Spleen (tissue), 11 donors: ENCODE results near the gene CDHR2. TPM values are rescaled to one million over a fixed set of nuclear protein-coding genes. Genes with fewer than 3 reads are reported as not detected.

ENCODE experiments used
- DNase-seq: peaks from one replicate; pipeline ENCODE4 v3.0.0-alpha.2; 2020
- H3K27ac ChIP-seq, 8 donors: fragments of 200-600 bp; sonication (generic) in 7 of 8; 1 replicate in 4 of 8; 2 replicates in 4 of 8; pipeline versions ENCODE4 v1.5.0 to v1.8.0; 2016 to 2021; ENCODE audit warnings: inconsistent platforms in 4 of 8, mild to moderate bottlenecking in 4 of 8, moderate library complexity in 1 of 8
- H3K27me3 ChIP-seq, 7 donors: fragments of 200-600 bp; sonication (generic) in 6 of 7; replicated peaks in 1 of 7; 1 replicate in 4 of 7; 2 replicates in 3 of 7; pipeline versions ENCODE4 v1.5.0 to v1.8.0; 2016 to 2021; ENCODE audit warnings: inconsistent platforms in 3 of 7, mild to moderate bottlenecking in 1 of 7
- H3K36me3 ChIP-seq, 6 donors: fragments of 200-600 bp; sonication (generic) in 5 of 6; 1 replicate in 4 of 6; 2 replicates in 2 of 6; pipeline versions ENCODE4 v1.5.0 to v1.8.0; 2016 to 2021; ENCODE audit warnings: inconsistent platforms in 2 of 6
- H3K4me1 ChIP-seq, 6 donors: fragments of 200-600 bp; sonication (generic) in 5 of 6; 1 replicate in 3 of 6; 2 replicates in 3 of 6; pipeline versions ENCODE4 v1.5.0 to v1.8.0; 2016 to 2021; ENCODE audit warnings: inconsistent platforms in 3 of 6
- H3K4me3 ChIP-seq, 8 donors: fragments of 200-600 bp; sonication (generic) in 7 of 8; 1 replicate in 4 of 8; 2 replicates in 4 of 8; pipeline versions ENCODE4 v1.5.0 to v1.8.0; 2016 to 2021; ENCODE audit warnings: inconsistent platforms in 4 of 8, mild to moderate bottlenecking in 4 of 8, moderate library complexity in 2 of 8
- H3K9me3 ChIP-seq, 8 donors: fragments of 200-600 bp; sonication (generic) in 7 of 8; 1 replicate in 4 of 8; 2 replicates in 4 of 8; pipeline versions ENCODE4 v1.5.0 to v1.8.0; 2016 to 2021; ENCODE audit warnings: inconsistent platforms in 4 of 8
- CTCF ChIP-seq, 11 experiments: fragments of 200-600 bp in 7 of 11; fragments of 450-650 bp in 4 of 11; sonication (generic) in 4 of 11; IDR thresholded peaks in 8 of 11; conservative IDR thresholded peaks in 3 of 11; 1 replicate in 7 of 11; 2 replicates in 4 of 11; pipeline versions ENCODE4 v1.4.0 to v1.8.0; 2016 to 2021; ENCODE audit warnings: antibody characterized with exemption in 11 of 11, inconsistent platforms in 4 of 11, mild to moderate bottlenecking in 1 of 11
- POLR2A ChIP-seq, 3 donors: fragments of 450-650 bp; IDR thresholded peaks; one replicate each; pipeline ENCODE4 v1.5.1; 2017; ENCODE audit warnings: antibody characterized with exemption in 3 of 3, mild to moderate bottlenecking in 1 of 3
- POLR2AphosphoS5 ChIP-seq, 3 donors: sonication (generic); formaldehyde crosslinking; IDR thresholded peaks; one replicate each; pipeline ENCODE4 v1.5.1; 2017; ENCODE audit warnings: antibody characterized with exemption in 3 of 3
- WGBS, 5 donors: extraction: QIAGEN DNeasy Blood & Tissue Kit in 3 of 5; methylation state at CpG; one replicate each; pipeline versions ENCODE4 v1.1.5 to v1.1.7; 2013 to 2018; 5-methylcytosine and 5-hydroxymethylcytosine counted together
- intact Hi-C: fragments of 100-400 bp; cut with DNase I; formaldehyde crosslinking; loops from one replicate; pipeline ENCODE4 v1.15.0; 2023; ENCODE audit warnings: low total_unique reads
- polyA plus RNA-seq, 3 donors: library from polyadenylated mRNA; stranded (reverse); fragments of 200-250 nt; gene quantifications; one replicate each; pipeline ENCODE4 v1.2.1, GENCODE V29; 2013
- total RNA-seq, 7 donors: library from RNA; depleted of rRNA in 3 of 7; stranded (reverse); fragments of >200 nt in 3 of 7; fragmentation: NEBNext Ultra II Directional in 4 of 7; extraction: Animal tissue kit (Norgen Biotek cat#: 25700) in 4 of 7; gene quantifications; one replicate each; pipeline versions ENCODE4 v1.1.0 to v1.2.1, GENCODE V29; 2016 to 2021
- donor health status: healthy with polysubstance abuse.
- donor health status: DM: no; HTN: no; CAD: no; lungs with moderate emphysema.
- donor health status: DM: no; HTN: no; CAD: no.
- donor health status: Bipolar disorder and iron deficiency.
- donor health status: healthy.
- donor health status: DM: no; HTN: no; CAD: no.
- donor health status: DM: yes; HTN: yes; CAD: no.

The CDHR2 gene
- total and polyA plus RNA-seq, 10 donors = 0.02 to 1.4 (median 0.33) TPM; not detected in 2

- DNase-seq = no peak
- TF ChIP-seq CTCF (IDR thresholded peaks at IDR 0.05 in 8 of 11, conservative IDR thresholded peaks at IDR 0.05 in 3 of 11) = no peak
- Histone ChIP-seq H3K4me1 (peaks cover 5 to 15% (median 11%) of the 10 kb centered on the region in 6 donors), H3K9me3 (no peaks in the 10 kb centered on the region), H3K27me3 (peaks cover 0 to 9% (median 0%) of the 10 kb centered on the region in 7 donors), H3K27ac (no peak overlapping the region), H3K4me3 (no peak overlapping the region), H3K36me3 (no peaks in the 10 kb centered on the region)
- WGBS, 5 donors = 62 to 82% (median 67%) methylated on average over 10 to 15 of the region's 15 CpGs
- intact Hi-C loops = no loop called here
Observed at GRCh38 chr5:176642675-176643490, 93.7 kb downstream of the CDHR2 start.

- TF ChIP-seq POLR2AphosphoS5 (IDR thresholded peaks at IDR 0.05) = no peak
- no peak for TF ChIP-seq POLR2A (IDR thresholded peaks at IDR 0.05)
- no peak for TF ChIP-seq CTCF (IDR thresholded peaks at IDR 0.05 in 8 of 11, conservative IDR thresholded peaks at IDR 0.05 in 3 of 11)
- Histone ChIP-seq H3K27ac (no peak overlapping the region), H3K9me3 (no peaks in the 10 kb centered on the region), H3K4me3 (no peak overlapping the region), H3K36me3 (no peaks in the 10 kb centered on the region), H3K4me1 (peaks cover 12 to 23% (median 19%) of the 10 kb centered on the region in 6 donors), H3K27me3 (peaks cover 0 to 9% (median 0%) of the 10 kb centered on the region in 7 donors)
- 80 to 91% (median 85%) methylated on average over 6 to 11 of the region's 11 CpGs for WGBS, 5 donors
- intact Hi-C loops = no loop called here
- no peak for DNase-seq
Observed at GRCh38 chr5:176643491-176644219, 94.5 kb downstream of the CDHR2 start.

GRCh38 chr5:176644294-176644693, 95.2 kb downstream of the CDHR2 start:
- Histone ChIP-seq H3K27ac (no peak overlapping the region), H3K36me3 (no peaks in the 10 kb centered on the region), H3K4me3 (no peak overlapping the region), H3K27me3 (peaks cover 0 to 9% (median 0%) of the 10 kb centered on the region in 7 donors), H3K9me3 (no peaks in the 10 kb centered on the region), H3K4me1 (peaks cover 17 to 29% (median 26%) of the 10 kb centered on the region in 6 donors)
- intact Hi-C loops = no loop called here
- no peak for TF ChIP-seq POLR2A (IDR thresholded peaks at IDR 0.05)
- no peak for TF ChIP-seq CTCF (IDR thresholded peaks at IDR 0.05 in 8 of 11, conservative IDR thresholded peaks at IDR 0.05 in 3 of 11)
- TF ChIP-seq POLR2AphosphoS5 (IDR thresholded peaks at IDR 0.05) = no peak
- DNase-seq = no peak
- WGBS, 5 donors = 72 to 85% (median 73%) methylated on average over 9 of the region's 9 CpGs
